Measurements from ENCODE around the gene TTYH3. TPM values are rescaled to one million over a fixed set of nuclear protein-coding genes. Genes with fewer than 3 reads are reported as not detected.

The TTYH3 gene
- polyA plus RNA-seq, 1 donor (not counting 4 experiments of a cell fraction or from before 2014, with no cell fraction given): 8.5 TPM

DNA sequence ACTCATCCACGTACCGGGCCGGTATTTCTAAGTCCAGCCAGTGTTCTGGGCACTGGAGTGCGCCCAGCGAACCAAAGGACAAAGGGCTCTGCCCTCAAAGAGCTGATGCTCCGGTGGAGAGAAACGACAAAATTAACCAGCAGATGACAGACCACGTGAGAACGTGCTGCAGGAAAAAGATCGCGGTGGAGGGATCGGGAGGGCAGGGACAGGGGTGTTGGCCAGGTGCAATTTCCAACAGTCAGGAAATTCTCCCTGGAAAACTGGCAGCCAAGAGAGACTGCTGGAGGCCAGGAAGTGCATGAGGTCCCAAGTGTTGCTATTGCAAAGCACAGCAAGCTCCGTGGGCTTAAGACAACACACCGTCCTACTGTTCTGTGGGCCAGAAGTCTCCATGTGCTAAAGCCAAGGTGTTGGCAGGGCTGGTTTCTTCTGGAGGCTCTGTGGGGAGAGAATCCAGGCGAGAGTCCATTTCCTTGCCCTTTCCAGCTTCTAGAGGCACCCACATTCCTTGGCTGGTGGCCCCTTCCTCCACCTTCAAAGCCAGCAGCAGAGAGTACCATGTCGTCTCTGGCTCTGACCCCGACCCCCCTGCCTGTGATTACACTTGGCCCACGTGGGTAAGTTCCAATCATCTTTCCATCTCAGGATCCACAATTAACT lies 34.9 kb downstream of the TTYH3 start:
- TF ChIP-seq EZH2 (IDR thresholded peaks at IDR 0.05; ENCODE audit: low read length): no peak
- TF ChIP-seq, protein P1, sequence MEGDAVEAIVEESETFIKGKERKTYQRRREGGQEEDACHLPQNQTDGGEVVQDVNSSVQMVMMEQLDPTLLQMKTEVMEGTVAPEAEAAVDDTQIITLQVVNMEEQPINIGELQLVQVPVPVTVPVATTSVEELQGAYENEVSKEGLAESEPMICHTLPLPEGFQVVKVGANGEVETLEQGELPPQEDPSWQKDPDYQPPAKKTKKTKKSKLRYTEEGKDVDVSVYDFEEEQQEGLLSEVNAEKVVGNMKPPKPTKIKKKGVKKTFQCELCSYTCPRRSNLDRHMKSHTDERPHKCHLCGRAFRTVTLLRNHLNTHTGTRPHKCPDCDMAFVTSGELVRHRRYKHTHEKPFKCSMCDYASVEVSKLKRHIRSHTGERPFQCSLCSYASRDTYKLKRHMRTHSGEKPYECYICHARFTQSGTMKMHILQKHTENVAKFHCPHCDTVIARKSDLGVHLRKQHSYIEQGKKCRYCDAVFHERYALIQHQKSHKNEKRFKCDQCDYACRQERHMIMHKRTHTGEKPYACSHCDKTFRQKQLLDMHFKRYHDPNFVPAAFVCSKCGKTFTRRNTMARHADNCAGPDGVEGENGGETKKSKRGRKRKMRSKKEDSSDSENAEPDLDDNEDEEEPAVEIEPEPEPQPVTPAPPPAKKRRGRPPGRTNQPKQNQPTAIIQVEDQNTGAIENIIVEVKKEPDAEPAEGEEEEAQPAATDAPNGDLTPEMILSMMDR (optimal IDR thresholded peaks at IDR 0.05 in 1 of 3, IDR thresholded peaks at IDR 0.05 in 1 of 3, conservative IDR thresholded peaks at IDR 0.05 in 1 of 3; ENCODE audit: extremely low read depth in 1 of 3, insufficient read depth in 2 of 3, low read length in 3 of 3): no peak
- no peaks in the 10 kb centered on the region for H3K9me3 ChIP-seq (ENCODE audit: control insufficient read depth, low read depth, low read length)
- no peaks in the 10 kb centered on the region for H3K9me1 ChIP-seq (ENCODE audit: control insufficient read depth, extremely low read depth, insufficient read depth, low read length)
- no peak overlapping the region for H3K9ac ChIP-seq (ENCODE audit: control insufficient read depth, extremely low read depth, insufficient read depth, low read length)
- no peaks in the 10 kb centered on the region for H3K4me1 ChIP-seq (ENCODE audit: control insufficient read depth, extremely low read depth, insufficient read depth, low read length)
- H3K27me3 ChIP-seq (ENCODE audit: control insufficient read depth, extremely low read depth, insufficient read depth, low read length): peaks cover 18% of the 10 kb centered on the region
- no peaks in the 10 kb centered on the region for H3K79me2 ChIP-seq (ENCODE audit: control insufficient read depth, insufficient read depth, low read length)
- no peaks in the 10 kb centered on the region for H4K20me1 ChIP-seq (ENCODE audit: control insufficient read depth, extremely low read depth, insufficient read depth, low read length)
- no peak overlapping the region for H3K27ac ChIP-seq (ENCODE audit: control insufficient read depth, insufficient read depth, low read length)
- no peak overlapping the region for H3K4me2 ChIP-seq (ENCODE audit: control insufficient read depth, extremely low read depth, insufficient read depth, low read depth, low read length)
- dilution Hi-C loops (cut with MboI; ENCODE audit: extremely low pct_ligation_motif_present, low sequenced_read_pairs): no loop called here
- peaks cover 0 to under 1% of the 10 kb centered on the region in 2 experiments for H3K36me3 ChIP-seq (ENCODE audit: control insufficient read depth in 2 of 2, extremely low read depth in 1 of 2, insufficient read depth in 2 of 2, low read length in 2 of 2)
- H3K4me3 ChIP-seq (ENCODE audit: control insufficient read depth in 2 of 3, extremely low read depth in 1 of 3, insufficient read depth in 2 of 3, low read depth in 1 of 3, low read length in 3 of 3): no peak overlapping the region
- no peak overlapping the region for H2AFZ ChIP-seq (ENCODE audit: control insufficient read depth, low read length)
- DNase-seq (ENCODE audit: low read depth, low spot score) (no peak), FAIRE-seq (no peak)

DNA sequence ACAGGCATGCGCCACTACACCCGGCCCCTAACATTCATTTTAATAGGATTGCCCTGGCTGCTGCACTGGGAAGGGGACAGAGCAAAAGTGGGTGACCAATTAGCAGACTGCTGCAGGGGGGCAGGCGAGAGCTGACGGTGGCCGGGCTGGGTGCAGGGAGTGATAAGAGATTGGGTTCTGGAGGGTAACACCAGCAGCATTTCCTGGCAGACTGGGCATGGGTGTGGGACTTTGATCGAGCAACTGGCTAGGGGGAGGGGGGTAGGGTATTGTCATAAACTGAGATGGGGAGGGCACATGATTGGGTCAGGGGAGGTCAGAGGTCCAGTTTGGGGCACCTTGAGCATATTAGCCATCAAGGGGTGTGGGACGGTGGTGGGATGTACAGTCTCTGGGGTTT lies 36.1 kb downstream of the TTYH3 start:
- no peaks in the 10 kb centered on the region for H3K79me2 ChIP-seq (ENCODE audit: control insufficient read depth, insufficient read depth, low read length)
- no peaks in the 10 kb centered on the region for H3K9me1 ChIP-seq (ENCODE audit: control insufficient read depth, extremely low read depth, insufficient read depth, low read length)
- no peak for FAIRE-seq
- no peaks in the 10 kb centered on the region for H3K36me3 ChIP-seq (ENCODE audit: control insufficient read depth in 2 of 2, extremely low read depth in 1 of 2, insufficient read depth in 2 of 2, low read length in 2 of 2)
- TF ChIP-seq EZH2 (IDR thresholded peaks at IDR 0.05; ENCODE audit: low read length): no peak
- TF ChIP-seq, protein P1 (optimal IDR thresholded peaks at IDR 0.05 in 1 of 3, IDR thresholded peaks at IDR 0.05 in 1 of 3, conservative IDR thresholded peaks at IDR 0.05 in 1 of 3; ENCODE audit: extremely low read depth in 1 of 3, insufficient read depth in 2 of 3, low read length in 3 of 3): no peak
- no peaks in the 10 kb centered on the region for H3K9me3 ChIP-seq (ENCODE audit: control insufficient read depth, low read depth, low read length)
- DNase-seq (ENCODE audit: low read depth, low spot score): no peak
- dilution Hi-C loops (cut with MboI; ENCODE audit: extremely low pct_ligation_motif_present, low sequenced_read_pairs): no loop called here
- H3K4me2 ChIP-seq (ENCODE audit: control insufficient read depth, extremely low read depth, insufficient read depth, low read depth, low read length): no peak overlapping the region
- no peak overlapping the region for H3K9ac ChIP-seq (ENCODE audit: control insufficient read depth, extremely low read depth, insufficient read depth, low read length)
- H3K4me1 ChIP-seq (ENCODE audit: control insufficient read depth, extremely low read depth, insufficient read depth, low read length): no peaks in the 10 kb centered on the region
- H3K27ac ChIP-seq (ENCODE audit: control insufficient read depth, insufficient read depth, low read length): no peak overlapping the region
- no peaks in the 10 kb centered on the region for H4K20me1 ChIP-seq (ENCODE audit: control insufficient read depth, extremely low read depth, insufficient read depth, low read length)
- no peak overlapping the region for H3K4me3 ChIP-seq (ENCODE audit: control insufficient read depth in 2 of 3, extremely low read depth in 1 of 3, insufficient read depth in 2 of 3, low read depth in 1 of 3, low read length in 3 of 3)
- H3K27me3 ChIP-seq (ENCODE audit: control insufficient read depth, extremely low read depth, insufficient read depth, low read length): peaks cover 18% of the 10 kb centered on the region
- H2AFZ ChIP-seq (ENCODE audit: control insufficient read depth, low read length): no peak overlapping the region
